Activated gamma-delta T cell treated with Interleukin-2 at 50 U/mL for 16 hours (primary cell): ENCODE data around the gene ANKRD26.
"Not testable (repeated sequence)": the region's sequence is repeated elsewhere in the genome, so short reads cannot be mapped to it uniquely, and the experiment has no call there.

Source experiments
- DNase-seq: peaks from one replicate; pipeline ENCODE4 v3.0.0-alpha.2; 2020

Gene ANKRD26

DNA sequence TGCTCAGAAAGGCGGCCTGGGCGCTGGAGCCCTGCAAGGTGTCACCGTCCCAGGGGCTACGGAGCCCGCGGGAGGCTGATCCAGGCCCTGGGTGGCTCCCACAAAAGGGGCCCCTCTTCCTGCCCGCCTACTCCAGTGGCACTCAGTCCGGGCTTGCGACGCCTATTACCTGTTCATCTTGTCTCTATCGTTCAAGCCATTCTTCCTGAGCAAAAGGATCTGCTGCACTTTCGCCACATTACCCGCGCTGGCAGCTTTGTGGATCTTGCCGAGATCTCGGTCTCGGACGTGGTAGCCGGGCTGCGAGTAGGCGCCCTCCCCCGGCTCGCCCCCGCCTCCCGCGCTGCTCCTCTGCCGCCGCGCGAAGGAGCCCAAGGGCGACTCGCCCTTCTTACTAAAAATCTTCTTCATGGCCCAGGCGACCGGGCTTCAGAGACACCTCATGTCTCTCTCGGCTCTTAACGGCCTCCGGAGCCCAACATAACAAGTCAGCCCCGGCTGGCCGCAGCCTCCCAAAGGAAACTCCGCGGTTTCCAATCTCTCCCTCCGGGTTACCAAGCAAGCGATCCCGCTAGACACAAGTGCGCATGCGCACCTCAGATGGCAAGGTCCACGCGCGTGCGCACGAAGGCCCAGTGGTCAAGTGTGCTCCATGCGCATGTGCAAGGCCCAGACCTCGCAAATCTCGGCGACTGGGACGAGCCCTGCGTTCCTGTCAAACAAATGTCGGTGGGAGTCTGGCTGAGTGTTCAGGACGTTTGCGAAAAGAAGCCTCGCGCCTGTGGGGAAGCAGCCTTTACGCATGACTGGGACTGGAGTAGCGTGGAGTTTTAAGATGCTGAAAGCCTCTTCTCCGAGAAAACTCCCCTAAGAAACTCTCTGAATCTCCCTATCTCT is at the start of gene ANKRD26:
Gene ANKRD26, minus strand, starts transcription at position 579 of the 897 bp plus-strand sequence. Its CDS starts 168 bp downstream, at position 411.
- DNase-seq: peak; percentile 95

DNA sequence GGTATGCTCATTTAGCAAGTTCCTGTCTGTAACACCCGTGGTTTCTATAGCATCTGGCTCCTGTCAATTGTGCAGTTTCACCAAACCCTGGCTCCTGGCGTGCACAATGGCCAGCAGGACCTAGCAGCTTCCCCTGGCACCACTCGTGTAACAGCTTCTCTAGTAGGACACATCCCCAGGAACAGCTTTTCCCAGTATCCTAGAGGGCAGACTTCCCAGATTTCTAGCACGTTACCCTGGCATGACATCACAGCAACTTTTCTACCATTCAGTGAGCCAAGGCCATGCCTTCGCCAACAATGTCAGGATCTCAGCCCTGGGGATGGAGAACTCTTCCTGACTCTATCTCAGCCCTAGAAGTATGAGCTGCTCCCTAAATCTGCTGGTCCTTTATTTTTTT is 47.4 kb upstream of the ANKRD26 start:
- no peak for DNase-seq

DNA sequence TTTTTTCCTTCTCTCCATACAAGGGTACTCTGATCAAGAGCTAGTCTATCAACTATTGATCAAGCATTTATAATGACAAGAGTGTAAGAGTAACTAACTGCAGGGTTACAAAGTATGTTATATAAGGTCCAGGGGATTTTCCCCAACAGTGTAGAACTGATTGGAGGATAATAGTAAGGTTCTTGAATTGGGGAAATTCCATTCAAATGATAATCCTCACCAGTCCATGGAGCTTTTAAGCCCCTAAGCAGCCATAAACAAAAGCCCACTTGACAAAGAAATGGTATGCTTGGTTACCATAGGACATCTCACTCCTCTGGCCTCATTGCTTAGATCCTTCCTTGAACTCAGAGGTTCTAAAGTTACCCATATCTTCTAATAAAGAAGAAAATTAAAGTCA is 45.6 kb upstream of the ANKRD26 start:
- DNase-seq: no peak

DNA sequence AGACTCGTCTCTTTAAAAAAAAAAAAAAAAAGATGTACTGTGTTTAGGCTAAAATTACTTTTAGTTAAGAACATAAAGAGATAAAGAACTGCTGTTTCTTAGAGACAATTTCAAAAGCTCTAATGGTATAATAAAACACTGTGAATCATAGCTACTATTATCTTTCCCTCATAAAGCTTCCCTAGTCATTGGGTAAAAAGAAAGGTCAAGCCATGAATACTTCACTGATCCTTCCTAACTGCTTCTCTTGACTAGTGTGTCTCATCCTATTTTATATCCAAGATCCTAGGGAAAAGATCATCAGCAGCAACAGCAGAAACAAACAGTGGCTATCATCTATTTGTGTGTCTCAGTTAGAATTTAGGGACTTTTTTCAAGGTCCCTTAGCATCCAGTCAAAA is 43.4 kb upstream of the ANKRD26 start:
- DNase-seq: no peak

DNA sequence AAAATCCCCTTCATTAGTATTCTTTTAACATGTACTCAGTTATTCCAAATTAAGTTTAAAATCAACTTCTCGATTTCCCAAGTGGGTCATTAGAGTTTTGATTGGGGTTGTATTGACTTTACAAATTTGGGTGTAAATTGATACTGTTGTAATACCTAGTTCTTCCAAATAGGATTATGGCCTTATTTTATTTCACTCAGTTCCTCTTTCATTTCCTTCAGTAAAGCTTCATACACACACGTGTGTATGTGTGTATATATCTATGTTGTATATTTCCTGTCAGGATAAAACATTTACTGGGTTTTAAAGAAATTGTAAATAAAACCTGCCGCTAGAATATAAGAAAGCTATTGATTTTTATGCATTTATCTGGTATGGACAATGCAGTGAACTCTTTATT is 38.0 kb upstream of the ANKRD26 start:
- DNase-seq: no peak

DNA sequence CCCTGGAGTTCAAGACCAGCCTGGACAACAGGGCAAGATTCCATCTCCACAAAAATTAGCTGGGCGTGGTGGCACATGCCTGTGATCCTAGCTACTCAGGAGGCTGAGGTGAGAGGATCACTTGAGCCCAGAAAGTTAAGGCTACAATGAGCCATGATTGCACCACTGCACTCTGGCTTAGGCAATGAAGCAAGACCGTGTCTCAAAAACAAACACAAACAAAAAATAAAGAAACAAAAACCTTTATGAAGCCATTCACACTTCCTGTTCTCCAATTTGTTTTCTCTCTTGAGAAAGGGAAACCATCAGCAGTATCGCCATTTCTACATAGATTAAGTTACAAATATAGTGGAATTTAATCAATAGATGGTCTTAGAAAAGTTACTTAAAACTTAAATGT is 34.1 kb upstream of the ANKRD26 start:
- no peak for DNase-seq

DNA sequence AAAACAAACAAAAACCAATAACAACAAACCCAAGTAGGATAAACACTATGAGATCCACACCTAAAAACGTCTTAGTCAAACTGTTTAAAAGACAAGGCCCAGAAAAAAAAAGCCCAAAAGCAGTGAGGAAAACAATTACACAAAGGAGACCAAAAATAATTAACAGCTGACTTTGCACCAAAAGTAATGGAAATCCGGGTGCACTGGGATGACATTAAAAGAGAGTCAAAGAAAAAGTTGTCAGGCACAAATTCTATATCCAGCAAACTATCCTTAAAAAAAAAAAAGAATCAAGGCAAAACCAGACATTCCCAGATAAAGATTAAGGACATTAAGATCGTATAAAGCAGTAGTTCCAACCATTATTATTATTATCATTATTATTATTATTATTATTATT is 7.9 kb upstream of the ANKRD26 start:
- DNase-seq: no peak

DNA sequence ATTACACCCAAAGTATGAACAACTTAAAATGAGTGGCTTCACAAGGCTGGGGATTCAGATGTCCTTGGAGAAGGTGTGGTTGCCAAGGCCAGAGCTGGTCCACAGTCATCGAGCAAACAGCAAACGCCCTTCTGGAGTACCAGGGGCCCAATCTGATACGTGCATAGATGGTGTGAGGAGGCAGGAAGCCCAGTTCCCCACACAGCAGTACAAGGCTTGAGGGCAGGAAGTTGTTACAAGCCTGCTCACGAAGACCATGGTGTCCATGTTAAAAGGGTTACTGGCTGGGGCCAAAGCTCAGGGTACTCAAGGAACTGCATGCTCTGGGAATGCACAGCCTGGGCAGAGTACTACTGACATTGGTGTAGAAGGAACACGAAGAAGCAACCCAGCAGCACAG is 4.6 kb upstream of the ANKRD26 start:
- DNase-seq: peak; percentile 10

DNA sequence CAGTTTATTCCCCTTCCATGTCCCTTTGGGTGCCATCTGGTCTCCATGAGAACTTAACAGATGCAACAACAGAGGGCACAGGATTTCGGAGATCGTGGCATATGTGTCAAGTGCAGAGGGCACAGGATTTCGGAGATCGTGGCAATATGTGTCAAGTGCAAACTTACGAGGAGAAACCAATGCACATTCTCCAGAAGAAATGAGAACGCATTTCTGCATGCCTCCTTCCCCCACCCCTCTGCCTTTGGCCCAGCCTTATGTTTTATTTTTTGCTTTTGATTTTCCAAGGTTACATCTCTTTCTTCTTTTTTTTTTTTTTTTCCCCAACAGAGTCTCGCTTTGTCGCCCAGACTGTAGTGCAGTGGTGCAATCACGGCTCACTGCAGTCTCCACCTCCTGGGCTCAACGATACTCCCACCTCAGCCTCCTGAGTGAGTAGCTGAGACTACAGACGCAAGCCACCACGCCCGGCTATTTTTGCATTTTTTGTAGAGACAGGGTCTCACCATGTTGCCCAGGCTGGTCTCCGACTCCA is 586 bp upstream of the ANKRD26 start:
- DNase-seq: peak; percentile 9

DNA sequence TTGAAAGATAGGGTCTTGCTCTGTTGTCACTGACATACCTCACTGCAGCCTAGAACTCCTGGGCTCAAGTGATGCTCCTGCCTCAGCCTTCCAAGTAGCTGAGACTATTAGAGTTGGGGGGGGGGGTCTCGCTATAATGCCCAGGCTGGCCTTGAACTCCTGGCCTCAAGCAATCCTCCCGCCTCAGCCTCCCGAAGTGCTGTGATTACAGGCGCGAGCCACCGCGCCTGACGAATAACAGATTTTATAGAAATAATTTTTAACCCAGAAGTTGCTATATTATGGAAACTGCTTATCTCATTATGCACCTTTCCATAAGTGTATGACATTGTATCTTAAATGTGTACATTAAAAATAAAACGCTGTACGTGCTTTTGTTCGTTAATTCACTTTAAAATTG is 846 bp downstream of the ANKRD26 start:
- DNase-seq: no peak

DNA sequence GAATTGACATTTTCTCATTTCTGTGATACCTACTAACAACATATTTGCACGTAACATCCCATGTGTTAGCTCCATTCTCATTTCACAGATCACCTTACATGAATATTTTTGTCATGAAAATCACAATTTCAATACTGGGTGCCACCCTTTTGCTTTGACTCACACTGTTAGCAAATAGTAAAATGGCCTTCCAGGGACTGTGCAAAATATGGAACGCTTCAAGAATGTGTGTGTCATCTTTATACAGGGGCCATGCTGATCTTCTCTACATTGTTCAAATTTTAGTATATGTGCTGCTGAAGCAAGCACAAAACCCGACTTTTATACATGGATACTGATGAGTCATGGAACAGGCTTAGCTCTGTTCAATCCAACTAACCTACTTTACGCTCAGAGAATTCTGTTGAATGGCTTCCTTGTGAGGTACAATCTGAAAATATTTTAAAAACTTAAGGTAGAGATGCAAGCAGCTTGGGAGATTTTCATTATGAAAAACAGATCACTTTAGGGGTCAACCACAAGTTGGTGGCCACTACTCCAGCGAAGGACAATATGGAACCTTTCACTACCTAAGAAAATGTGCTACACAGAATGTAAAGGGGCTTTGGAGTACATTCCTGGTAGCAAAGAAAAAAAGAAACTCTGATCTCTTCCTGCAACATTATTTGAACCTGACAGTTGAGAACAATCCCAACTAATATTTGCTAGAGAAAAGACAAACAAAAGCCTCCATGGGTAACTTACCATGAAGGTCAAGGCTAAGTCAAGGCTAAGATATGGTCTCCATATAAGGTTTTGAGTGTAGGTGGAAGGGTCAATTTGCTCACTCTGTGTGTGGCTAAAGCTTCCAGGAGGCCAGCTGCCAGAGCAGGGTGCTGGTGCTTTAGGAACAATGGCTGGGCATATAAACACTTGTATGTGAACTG is 11.9 kb downstream of the ANKRD26 start:
- no peak for DNase-seq

DNA sequence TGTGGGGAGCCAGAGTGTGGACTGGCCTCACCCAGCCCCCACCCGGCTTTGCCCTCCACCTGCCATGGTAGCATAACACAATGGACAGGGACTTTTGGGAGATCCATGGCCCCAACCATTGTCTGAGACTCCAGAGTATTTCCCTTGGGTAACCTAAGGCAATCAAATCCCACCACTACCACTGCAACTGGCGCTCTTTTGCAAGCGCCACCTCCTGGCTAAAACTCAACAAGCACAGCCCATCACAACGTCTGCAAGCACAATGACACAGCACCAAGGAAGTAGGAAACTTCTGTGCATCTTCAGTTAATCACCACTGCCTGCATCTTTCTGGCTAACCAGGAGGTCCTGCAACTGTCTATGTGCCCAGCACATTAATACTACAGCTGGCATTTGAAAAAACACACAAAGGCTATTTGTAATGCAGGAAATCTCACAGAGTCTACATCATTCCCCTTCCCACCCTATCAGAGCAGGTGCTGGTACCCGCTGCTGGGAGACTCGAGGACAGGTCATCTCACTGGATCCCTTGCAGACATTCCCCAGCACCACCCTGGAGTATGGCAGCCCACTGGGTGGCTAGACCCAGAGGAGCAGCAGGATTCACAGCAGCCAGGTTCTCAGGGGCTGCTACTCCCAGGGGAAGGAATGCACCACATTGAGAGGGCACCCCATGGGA is 27.7 kb downstream of the ANKRD26 start:
- DNase-seq: no peak

DNA sequence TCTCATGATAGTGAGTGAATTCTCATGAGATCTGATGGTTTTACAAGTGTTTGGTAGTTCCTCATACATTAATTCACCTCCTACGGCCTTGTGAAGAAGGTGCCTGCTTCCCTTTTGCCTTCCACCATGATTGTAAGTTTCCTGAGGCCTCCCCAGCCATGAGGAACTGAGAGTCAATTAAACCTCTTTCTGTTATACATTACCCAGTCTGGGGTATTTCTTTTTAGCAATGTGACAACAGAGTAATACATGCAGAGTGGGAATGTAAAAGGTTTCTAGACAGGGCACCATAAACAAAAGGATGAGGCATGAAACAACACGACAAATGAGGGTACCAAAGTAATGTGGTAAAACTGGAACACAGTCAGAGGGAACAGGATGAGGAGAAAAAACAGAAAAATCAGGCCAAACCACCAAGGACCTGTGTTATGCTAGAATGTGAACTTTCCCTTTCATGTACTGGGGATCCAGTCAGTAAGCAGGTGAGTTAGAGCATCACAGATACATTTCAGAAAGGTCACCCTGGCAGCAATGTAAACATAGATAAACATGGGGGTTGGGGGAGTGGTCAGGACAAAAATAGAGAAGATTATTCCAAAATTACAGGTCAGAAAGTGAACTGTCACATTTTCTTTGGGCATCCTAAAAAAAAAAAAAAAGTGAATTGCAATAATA is 31.9 kb downstream of the ANKRD26 start:
- DNase-seq: no peak

DNA sequence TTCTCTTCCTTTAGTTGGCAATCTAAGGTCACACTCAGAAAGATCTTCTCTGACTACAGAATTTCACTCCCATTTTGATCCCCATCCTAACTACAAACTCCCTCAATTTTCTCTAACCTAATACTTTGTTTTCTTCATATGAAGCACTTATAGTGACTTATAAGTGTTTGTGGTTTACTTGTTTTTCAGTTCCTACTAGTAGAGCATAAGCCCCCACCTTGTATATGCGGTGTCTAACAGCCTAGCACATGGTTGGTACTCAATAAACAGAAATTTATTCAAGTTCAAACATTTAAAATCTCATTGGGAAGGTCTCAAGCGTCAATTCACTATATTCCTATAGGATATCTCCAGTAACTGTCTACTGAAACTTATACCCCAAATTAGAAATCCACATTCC is 35.2 kb downstream of the ANKRD26 start:
- no peak for DNase-seq

DNA sequence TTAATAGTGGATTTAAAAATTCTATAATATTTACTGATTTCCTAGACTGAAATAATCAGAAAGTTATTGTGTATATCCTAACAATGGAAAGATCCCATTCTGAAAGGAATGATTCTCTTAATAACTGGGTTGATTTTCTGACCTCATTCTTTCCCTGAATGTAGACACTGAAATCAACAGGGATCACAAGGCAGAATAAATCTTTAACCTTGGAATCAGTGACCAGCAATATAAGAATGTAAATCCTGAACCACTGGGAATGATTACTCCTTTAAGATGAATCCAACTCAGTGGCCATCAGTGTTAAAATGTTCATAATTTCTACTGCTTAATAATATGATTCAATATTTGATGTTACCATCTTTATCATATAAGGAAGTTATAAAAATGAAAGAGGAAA is 47.6 kb downstream of the ANKRD26 start:
- DNase-seq: no peak

DNA sequence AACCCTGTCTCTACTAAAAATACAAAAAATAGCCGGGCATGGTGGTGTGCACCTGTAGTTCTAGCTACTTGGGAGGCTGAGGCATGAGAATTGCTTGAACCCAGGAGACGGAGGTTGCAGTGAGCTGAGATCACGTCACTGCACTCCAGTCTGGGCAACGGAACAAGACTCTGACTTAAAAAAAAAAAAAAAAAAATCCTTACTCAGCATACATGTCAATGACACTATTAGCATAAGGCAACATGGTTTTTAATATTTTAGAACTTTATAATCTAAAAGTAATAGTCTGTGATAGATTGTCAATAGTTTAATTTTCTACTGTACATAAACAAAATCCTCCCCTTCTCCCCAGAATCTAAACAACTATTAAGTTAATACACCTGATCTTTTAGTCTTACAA is 55.0 kb downstream of the ANKRD26 start:
- DNase-seq: not testable (repeated sequence)

DNA sequence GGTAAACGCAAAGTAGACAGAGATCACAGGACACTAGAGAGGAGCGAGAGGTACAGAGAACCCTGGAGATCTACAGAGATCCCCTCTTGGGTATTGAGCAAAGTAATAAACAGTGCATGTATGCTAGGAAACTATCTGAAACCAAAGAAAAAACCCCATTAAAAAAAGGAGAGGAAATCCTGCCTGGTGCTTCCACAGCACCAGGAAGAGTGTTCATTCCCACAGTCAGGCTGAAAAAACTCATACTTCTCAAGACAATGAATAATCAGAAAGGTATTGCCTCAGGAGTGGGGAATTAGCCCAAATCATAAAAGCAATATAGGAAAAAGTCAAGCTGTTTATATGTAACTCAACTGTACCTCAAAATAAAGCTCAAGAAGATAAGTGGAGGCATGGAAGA is 59.1 kb downstream of the ANKRD26 start:
- no peak for DNase-seq

DNA sequence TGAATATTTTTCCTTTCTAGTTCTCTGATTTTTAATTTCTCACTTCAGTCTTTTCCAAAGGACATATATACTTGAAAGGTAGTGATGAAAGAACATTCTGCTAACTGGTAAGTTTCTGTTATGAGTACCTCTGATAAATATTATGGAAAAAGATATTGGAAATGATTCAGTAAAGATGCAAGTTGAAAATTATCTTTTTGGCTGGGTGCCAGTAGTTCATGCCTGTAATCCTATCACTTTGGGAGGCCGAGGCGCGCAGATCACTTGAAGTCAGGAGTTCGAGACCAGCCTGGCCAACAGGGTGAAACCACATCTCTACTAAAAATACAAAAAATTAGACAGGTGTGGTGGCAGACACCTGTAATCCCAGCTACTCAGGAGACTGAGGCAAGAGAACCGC is 62.1 kb downstream of the ANKRD26 start:
- DNase-seq: no peak

DNA sequence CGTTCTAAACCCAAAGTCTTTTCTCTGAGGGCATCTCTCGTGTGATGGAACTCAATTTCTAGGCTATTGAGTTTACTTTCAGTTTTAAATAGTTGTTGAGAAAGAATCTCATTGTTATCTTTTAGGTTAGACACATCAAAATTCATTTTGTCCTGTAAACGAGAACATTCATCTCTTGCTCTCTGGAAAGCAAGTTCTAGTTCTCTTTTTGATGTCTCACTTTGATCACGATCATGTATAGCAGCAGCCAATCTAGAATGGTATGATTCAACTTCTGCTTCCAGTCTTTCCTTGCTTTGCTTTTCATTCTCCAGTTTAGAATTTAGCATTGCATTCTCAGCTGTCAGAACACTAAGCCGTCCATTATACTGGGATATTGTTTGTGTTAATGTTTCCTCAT is 65.1 kb downstream of the ANKRD26 start:
- DNase-seq: no peak

DNA sequence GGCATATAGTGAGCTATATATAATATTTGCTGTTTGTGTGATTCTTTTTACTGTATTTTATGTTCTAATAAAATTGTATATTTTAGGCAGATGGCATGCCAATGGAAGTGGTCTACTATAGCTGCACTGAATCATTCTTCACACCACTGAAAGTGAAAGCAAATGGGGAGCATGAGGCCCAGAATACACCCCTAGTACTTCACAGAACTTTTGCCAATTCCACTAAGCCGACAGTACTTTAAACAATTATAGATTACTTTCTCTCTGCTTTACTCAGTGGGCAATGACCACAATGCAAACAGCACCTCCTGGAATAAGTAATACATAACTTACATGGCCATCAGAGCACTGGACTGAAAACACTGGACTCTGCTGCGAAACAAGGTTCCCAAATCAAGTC is 70.2 kb downstream of the ANKRD26 start:
- no peak for DNase-seq

DNA sequence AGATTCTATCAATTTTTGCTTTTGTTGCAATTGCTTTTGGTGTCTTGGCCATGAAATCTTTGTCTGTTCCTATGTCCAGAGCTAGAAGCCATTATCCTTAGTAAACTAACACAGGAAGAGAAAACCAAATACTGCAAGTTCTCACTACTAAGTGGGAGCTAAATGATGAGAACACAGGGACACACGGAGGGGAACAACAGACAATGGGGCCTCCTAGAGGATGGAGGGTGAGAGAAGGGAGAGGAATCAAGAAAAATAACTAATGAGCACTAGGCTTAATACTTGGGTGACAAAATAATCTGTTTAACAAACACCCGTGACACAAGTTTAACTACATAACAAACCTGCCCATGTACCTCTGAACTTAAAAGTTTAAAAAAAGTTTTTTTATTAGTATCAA is 78.2 kb downstream of the ANKRD26 start:
- no peak for DNase-seq

DNA sequence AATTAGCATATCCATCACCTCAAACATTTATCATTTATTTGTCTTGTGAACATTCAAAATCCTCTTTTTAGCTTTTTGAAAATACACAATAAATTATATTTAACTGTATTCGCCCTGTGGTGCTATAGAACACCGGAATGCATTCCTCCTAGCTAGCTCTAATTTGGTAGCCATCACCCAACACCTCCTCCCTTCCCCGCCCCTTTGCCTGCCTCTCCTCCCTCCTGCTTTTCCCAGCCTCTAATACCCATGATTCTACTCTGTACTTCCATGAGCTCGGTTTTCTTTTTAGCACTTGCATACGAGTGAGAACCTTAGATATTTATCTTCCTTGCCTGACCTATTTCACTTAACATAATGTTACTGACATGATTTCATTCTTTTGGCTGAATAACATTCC is 80.1 kb downstream of the ANKRD26 start:
- DNase-seq: no peak
